A673 (cell line): ENCODE data around the gene KAZN. TPM values are rescaled to one million over a fixed set of nuclear protein-coding genes. Genes with fewer than 3 reads are reported as not detected.

Experiments
- BruUV-seq: library from RNA; stranded (reverse); fragments of 400-500 nt; replicated peaks from 2 replicates; lab custom pipeline; 2021; lab: Mats Ljungman, UMichigan
- CTCF ChIA-PET: fragments of 300-600 bp; sonication (Branson Sonifier 250); formaldehyde crosslinking; loops from one replicate; lab custom pipeline; 2022; ENCODE audit warnings: antibody characterized with exemption; lab: Charles Lee
- POLR2A ChIA-PET: fragments of 300-600 bp; sonication (Branson Sonifier 250); formaldehyde crosslinking; loops from one replicate; lab custom pipeline; 2022; ENCODE audit warnings: antibody characterized with exemption; ENCODE audit not compliant: low non-redundant PET; lab: Charles Lee
- DNase-seq: peaks from one replicate; pipeline ENCODE4 v3.0.0-alpha.2; 2015; ENCODE audit warnings: low spot score
- H3K27ac ChIP-seq: fragments of 200-600 bp; sonication (generic); 2 replicates; pipeline ENCODE4 v1.5.1; 2016; ENCODE audit warnings: mixed run types, low read depth, mild to moderate bottlenecking, mixed read lengths, antibody characterized with exemption, low read length; ENCODE audit not compliant: poor library complexity, severe bottlenecking
- H3K27me3 ChIP-seq: fragments of 200-600 bp; sonication (generic); replicated peaks from 2 replicates; pipeline ENCODE4 v1.6.1; 2017; ENCODE audit warnings: mixed run types, low read depth, mild to moderate bottlenecking, mixed read lengths, antibody characterized with exemption, low read length; ENCODE audit not compliant: insufficient read depth, poor library complexity
- H3K36me3 ChIP-seq: fragments of 200-600 bp; sonication (generic); 2 replicates; pipeline ENCODE4 v1.6.1; 2016; ENCODE audit warnings: mixed run types, mild to moderate bottlenecking, mixed read lengths, antibody characterized with exemption, low read length; ENCODE audit not compliant: insufficient read depth, poor library complexity, severe bottlenecking
- H3K4me1 ChIP-seq: fragments of 200-600 bp; sonication (generic); 2 replicates; pipeline ENCODE4 v1.6.1; 2017; ENCODE audit warnings: mixed run types, mild to moderate bottlenecking, mixed read lengths, antibody characterized with exemption, low read length; ENCODE audit not compliant: insufficient read depth, poor library complexity, severe bottlenecking
- H3K4me3 ChIP-seq: fragments of 200-600 bp; sonication (generic); 2 replicates; pipeline ENCODE4 v1.5.1; 2016; ENCODE audit warnings: low read depth, mixed run types, mild to moderate bottlenecking, mixed read lengths, low read length; ENCODE audit not compliant: poor library complexity, severe bottlenecking
- H3K9me3 ChIP-seq: fragments of 200-600 bp; sonication (generic); 2 replicates; pipeline ENCODE4 v1.6.1; 2016; ENCODE audit warnings: mixed run types, low read depth, mild to moderate bottlenecking, mixed read lengths, antibody characterized with exemption, low read length; ENCODE audit not compliant: poor library complexity, severe bottlenecking
- EZH2 ChIP-seq: fragments of 200-600 bp; sonication (generic); IDR thresholded peaks from 2 replicates; pipeline ENCODE4 v1.6.1; 2017; ENCODE audit warnings: borderline replicate concordance, low read depth, mild to moderate bottlenecking, mixed read lengths, antibody characterized with exemption, low read length; ENCODE audit not compliant: poor library complexity, severe bottlenecking
- intact Hi-C: fragments of 100-400 bp; cut with micrococcal nuclease; formaldehyde crosslinking; loops from one replicate; pipeline ENCODE4 v1.10.0; 2022; ENCODE audit not compliant: unreplicated experiment
- total RNA-seq: library from RNA; stranded (reverse); gene quantifications from 2 replicates; pipeline ENCODE4 v1.2.3, GENCODE V29; 2021
- TF ChIP-seq, protein P1 (sequence below): fragments of 300-800, 200-600 bp; sonication (generic); conservative IDR thresholded peaks from 2 replicates; pipeline ENCODE4 v1.5.1; 2017; ENCODE audit warnings: low read depth, mild to moderate bottlenecking, antibody characterized with exemption, low read length, moderate library complexity, mixed read lengths

KAZN gene
- total RNA-seq, 1 experiment from 2014 or later: 8.0 TPM

DNA sequence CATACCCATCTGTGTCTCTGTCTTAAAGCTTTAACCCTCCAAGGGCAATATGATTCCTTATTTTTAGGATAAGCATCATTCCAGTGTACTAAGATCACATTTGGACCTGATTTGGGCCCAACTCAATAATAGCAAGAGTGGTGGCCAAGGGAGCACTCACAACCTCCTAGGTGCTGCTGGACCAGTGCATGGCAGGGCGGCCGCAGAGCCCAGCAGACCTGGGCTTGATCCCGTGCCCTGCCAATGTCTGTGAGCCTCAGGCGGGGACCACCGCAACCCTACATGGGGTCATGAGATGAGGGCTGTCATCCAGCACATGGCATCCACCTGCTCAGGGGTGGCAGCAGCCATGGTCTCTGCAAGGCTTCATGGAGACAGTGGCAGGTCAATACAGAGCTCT, 353.3 kb downstream of the KAZN start:
- TF ChIP-seq EZH2: no peak
- TF ChIP-seq, protein P1, sequence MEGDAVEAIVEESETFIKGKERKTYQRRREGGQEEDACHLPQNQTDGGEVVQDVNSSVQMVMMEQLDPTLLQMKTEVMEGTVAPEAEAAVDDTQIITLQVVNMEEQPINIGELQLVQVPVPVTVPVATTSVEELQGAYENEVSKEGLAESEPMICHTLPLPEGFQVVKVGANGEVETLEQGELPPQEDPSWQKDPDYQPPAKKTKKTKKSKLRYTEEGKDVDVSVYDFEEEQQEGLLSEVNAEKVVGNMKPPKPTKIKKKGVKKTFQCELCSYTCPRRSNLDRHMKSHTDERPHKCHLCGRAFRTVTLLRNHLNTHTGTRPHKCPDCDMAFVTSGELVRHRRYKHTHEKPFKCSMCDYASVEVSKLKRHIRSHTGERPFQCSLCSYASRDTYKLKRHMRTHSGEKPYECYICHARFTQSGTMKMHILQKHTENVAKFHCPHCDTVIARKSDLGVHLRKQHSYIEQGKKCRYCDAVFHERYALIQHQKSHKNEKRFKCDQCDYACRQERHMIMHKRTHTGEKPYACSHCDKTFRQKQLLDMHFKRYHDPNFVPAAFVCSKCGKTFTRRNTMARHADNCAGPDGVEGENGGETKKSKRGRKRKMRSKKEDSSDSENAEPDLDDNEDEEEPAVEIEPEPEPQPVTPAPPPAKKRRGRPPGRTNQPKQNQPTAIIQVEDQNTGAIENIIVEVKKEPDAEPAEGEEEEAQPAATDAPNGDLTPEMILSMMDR: no peak
- ChIA-PET CTCF (no interaction called here), POLR2A (no interaction called here)
- Histone ChIP-seq H3K27ac (no peak overlapping the region), H3K36me3 (no peaks in the 10 kb centered on the region), H3K9me3 (no peaks in the 10 kb centered on the region), H3K27me3 (no peaks in the 10 kb centered on the region), H3K4me3 (no peak overlapping the region), H3K4me1 (no peaks in the 10 kb centered on the region)
- DNase-seq: no peak
- intact Hi-C loops: no loop called here
- BruUV-seq: no TSS peak

DNA sequence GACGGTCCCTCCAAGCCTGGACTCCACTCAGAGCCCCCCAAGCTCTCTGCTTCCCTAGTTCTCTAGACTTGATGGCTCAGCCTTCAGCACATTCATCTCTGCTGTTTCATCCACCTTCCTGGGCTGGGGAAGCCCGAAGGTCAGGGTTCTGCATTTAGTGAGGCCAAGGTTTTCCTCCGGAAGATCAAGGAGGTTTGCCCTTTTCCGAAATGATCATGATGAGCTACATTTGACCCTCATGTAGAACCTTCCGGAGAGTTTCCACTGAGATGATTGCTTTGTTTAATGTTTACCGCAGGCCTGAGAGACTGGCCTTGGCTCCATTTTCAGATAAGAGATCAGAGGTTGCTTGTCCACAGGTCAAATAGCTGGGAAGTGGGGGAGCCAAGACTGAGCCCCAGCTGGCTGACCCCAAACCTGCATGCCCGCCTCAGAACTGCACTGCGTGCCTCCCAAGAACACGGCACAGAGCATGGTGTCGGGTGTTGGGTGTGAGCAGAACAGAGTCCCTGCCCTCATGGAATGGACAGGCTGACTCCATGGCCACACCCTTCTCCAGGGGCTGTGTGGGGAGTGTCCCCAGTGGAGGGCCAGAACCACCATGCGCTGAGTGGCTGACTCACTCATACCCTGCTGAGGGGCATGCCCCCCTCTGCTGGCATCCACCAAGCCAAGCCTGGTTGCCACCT, 354.3 kb downstream of the KAZN start:
- H3K4me3 ChIP-seq: no peak overlapping the region
- TF ChIP-seq EZH2: no peak
- TF ChIP-seq, protein P1: no peak
- H3K27me3 ChIP-seq: no peaks in the 10 kb centered on the region
- H3K36me3 ChIP-seq: no peaks in the 10 kb centered on the region
- no peaks in the 10 kb centered on the region for H3K9me3 ChIP-seq
- ChIA-PET POLR2A (no interaction called here), CTCF (no interaction called here)
- intact Hi-C loops: no loop called here
- H3K27ac ChIP-seq: no peak overlapping the region
- no peaks in the 10 kb centered on the region for H3K4me1 ChIP-seq
- BruUV-seq: no TSS peak
- DNase-seq: no peak

DNA sequence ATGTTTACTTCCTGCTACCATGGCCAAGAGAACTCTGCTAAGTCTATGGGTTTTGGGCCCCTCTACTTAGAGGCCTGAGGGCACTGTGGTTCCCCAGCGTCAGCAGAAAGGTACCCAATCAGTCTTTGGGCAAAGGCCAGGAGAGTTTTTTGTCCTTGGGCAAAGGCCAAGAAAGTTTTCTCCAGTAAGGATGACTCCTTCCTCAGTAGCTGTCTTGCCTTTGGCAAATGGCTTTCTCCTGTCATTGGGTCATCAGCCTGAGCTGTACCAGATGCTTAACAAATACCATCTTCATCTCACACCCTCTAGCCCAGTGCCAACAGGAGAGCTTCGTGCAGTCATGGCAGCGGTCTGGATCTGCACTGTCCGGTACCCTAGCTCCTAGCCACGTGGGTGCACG, 355.7 kb downstream of the KAZN start:
- POLR2A ChIA-PET: no interaction called here
- no peak for DNase-seq
- TF ChIP-seq, protein P1: no peak
- no peak for TF ChIP-seq EZH2

More for the DNA sequence above, 355.7 kb downstream of the KAZN start:
- H3K4me3 ChIP-seq: no peak overlapping the region
- BruUV-seq: no TSS peak
- intact Hi-C loops: no loop called here
- no peaks in the 10 kb centered on the region for H3K9me3 ChIP-seq
- H3K36me3 ChIP-seq: no peaks in the 10 kb centered on the region
- H3K4me1 ChIP-seq: no peaks in the 10 kb centered on the region
- no peak overlapping the region for H3K27ac ChIP-seq
- CTCF ChIA-PET: no interaction called here
- no peaks in the 10 kb centered on the region for H3K27me3 ChIP-seq
